Activated CD8-positive, alpha-beta memory T cell treated with anti-CD3 and anti-CD28 coated beads for 48 hours (primary cell): ENCODE measurements around the gene MAPK8IP3.

Experiments
- DNase-seq, 3 experiments: peaks; one replicate each; pipeline ENCODE4 v3.0.0-alpha.2; 2020; ENCODE audit warnings: low read depth in 2 of 3, low spot score in 2 of 3

Gene MAPK8IP3

GRCh38 chr16:1772362-1772907 is 66.4 kb downstream of the MAPK8IP3 start, which contains the start of gene EME2:
EME2 (plus strand) TSS chr16:1772810; CDS start chr16:1773228, 418 bp downstream.
- DNase-seq = peak in 2 of 3 experiments; percentile 27 to 32

GRCh38 chr16:1772908-1773702 is 67.1 kb downstream of the MAPK8IP3 start, which contains the start of gene MRPS34:
MRPS34 (minus strand) TSS chr16:1773134; CDS start chr16:1773119, 15 bp downstream.
- peak; percentile 65 to 77 (median 66) for DNase-seq

GRCh38 chr16:1773703-1774447 is 67.9 kb downstream of the MAPK8IP3 start:
- no peak for DNase-seq

GRCh38 chr16:1774448-1774780 is 68.4 kb downstream of the MAPK8IP3 start:
- DNase-seq = no peak

GRCh38 chr16:1775006-1775845 is 69.2 kb downstream of the MAPK8IP3 start:
- DNase-seq = no peak

GRCh38 chr16:1775846-1776671 is 70.1 kb downstream of the MAPK8IP3 start:
- no peak for DNase-seq

GRCh38 chr16:1776672-1776955 is 70.6 kb downstream of the MAPK8IP3 start:
- DNase-seq = no peak

GRCh38 chr16:1776991-1777374 is 71.0 kb downstream of the MAPK8IP3 start:
- DNase-seq = no peak

GRCh38 chr16:1777375-1778199 is 71.6 kb downstream of the MAPK8IP3 start:
- DNase-seq = no peak

- DNase-seq = no peak
Measured at GRCh38 chr16:1778200-1779179, 72.5 kb downstream of the MAPK8IP3 start.

GRCh38 chr16:1779234-1779701 is 73.3 kb downstream of the MAPK8IP3 start:
- no peak for DNase-seq

- no peak for DNase-seq
Measured at GRCh38 chr16:1779741-1780676, 74.0 kb downstream of the MAPK8IP3 start.

- no peak for DNase-seq
Measured at GRCh38 chr16:1780677-1781072, 74.7 kb downstream of the MAPK8IP3 start.

GRCh38 chr16:1781254-1781653 is 75.3 kb downstream of the MAPK8IP3 start:
- no peak for DNase-seq

- DNase-seq = no peak
Measured at GRCh38 chr16:1781758-1782407, 75.9 kb downstream of the MAPK8IP3 start.

- DNase-seq = peak; percentile 83 to 97 (median 95)
Measured at GRCh38 chr16:1782408-1783264, 76.6 kb downstream of the MAPK8IP3 start, which contains the start of the genes NUBP2 and SPSB3. NUBP2 (plus strand) TSS chr16:1782960; CDS start chr16:1783021, 61 bp downstream. SPSB3 (minus strand) TSS chr16:1782571; CDS start chr16:1781483, 1,088 bp downstream.
